SH-SY5Y (cell line): ENCODE data around the gene PPP1R37.

Source experiments
- GATA2 ChIP-seq: IDR thresholded peaks from 2 replicates; pipeline ENCODE4 v1.6.1; 2011; ENCODE audit warnings: mild to moderate bottlenecking, low read depth, low read length
- GATA3 ChIP-seq: IDR thresholded peaks from 2 replicates; pipeline ENCODE4 v1.6.1; 2011; ENCODE audit warnings: low read depth, mild to moderate bottlenecking, low read length, moderate library complexity

DNA sequence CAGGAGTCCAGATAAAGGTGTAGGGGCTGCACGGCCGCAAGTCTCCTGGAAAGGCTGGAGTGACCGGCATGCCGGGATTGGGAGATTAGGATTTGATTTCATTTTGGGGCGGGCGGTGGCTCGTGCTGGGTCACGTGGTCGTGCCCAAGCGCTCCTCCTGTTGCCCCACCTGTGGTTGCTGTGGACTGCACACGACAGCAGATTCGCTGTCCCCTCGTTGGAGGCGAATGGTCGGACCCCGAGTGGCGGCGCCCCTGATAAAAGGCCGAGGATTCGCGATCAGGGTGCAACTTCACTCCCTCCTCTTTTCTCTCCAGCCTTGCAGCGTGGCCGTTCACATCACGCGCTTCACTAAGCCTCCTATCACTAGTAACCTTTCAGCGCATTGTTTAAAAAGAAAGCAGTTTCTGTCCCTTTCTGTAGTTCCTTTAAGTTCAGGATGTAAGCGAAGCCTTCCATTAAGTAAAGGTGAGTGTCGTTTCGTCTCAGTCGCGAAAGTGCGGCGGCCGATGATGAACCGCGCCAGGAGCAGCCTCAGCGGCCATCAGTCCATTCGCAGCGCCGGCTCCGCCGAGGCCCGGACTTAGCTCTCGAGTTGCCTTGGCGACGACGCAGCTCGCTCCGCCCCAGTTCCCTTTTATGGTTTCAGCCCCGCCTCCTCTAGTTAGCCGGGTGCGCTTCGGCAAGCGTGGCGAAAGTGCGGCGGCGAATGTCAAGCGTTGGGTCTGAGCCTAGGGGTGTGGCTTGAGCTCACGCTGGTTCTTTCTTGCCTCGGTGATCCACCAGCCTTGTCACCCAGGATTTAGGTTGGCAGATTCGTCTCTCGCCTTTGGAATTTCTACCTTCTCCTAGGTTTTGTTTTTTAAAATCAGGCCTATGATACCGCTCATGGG lies 1.7 kb upstream of the PPP1R37 start:
- TF ChIP-seq GATA2 (no peak), GATA3 (no peak)
